IPS-15b (cell line): Measurements from ENCODE around the gene ATP9A.
"Not testable (repeated sequence)": the region's sequence is repeated elsewhere in the genome, so short reads cannot be mapped to it uniquely, and the experiment has no call there.

ENCODE experiments used
- H3K27me3 ChIP-seq: one replicate; pipeline ENCODE4 v1.6.1; 2013; ENCODE audit warnings: low read length; ENCODE audit not compliant: control insufficient read depth, insufficient read depth
- H3K36me3 ChIP-seq: one replicate; pipeline ENCODE4 v1.6.1; 2013; ENCODE audit warnings: low read length; ENCODE audit not compliant: control insufficient read depth, insufficient read depth
- H3K4me1 ChIP-seq: one replicate; pipeline ENCODE4 v1.6.1; 2013; ENCODE audit warnings: mild to moderate bottlenecking, low read length; ENCODE audit not compliant: control insufficient read depth, insufficient read depth
- H3K4me3 ChIP-seq: one replicate; pipeline ENCODE4 v1.5.1; 2013; ENCODE audit warnings: low read depth, low read length
- H3K9ac ChIP-seq: one replicate; pipeline ENCODE4 v1.6.1; 2013; ENCODE audit warnings: low read depth, mild to moderate bottlenecking, low read length
- H3K9me3 ChIP-seq: one replicate; pipeline ENCODE4 v1.6.1; 2013; ENCODE audit warnings: mild to moderate bottlenecking, low read length; ENCODE audit not compliant: control insufficient read depth, insufficient read depth

The ATP9A gene

GRCh38 chr20:51654060-51654459 lies 114.1 kb downstream of the ATP9A start:
- H3K9me3 ChIP-seq = no peaks in the 10 kb centered on the region
- H3K4me3 ChIP-seq = no peak overlapping the region
- H3K27me3 ChIP-seq = no peaks in the 10 kb centered on the region
- no peak overlapping the region for H3K9ac ChIP-seq
- no peaks in the 10 kb centered on the region for H3K36me3 ChIP-seq
- no peaks in the 10 kb centered on the region for H3K4me1 ChIP-seq

- no peaks in the 10 kb centered on the region for H3K27me3 ChIP-seq
These were observed 115.0 kb downstream of the ATP9A start for GRCh38 chr20:51653226-51653625.

GRCh38 chr20:51651921-51652549 lies 116.2 kb downstream of the ATP9A start:
- Histone ChIP-seq H3K27me3 (no peaks in the 10 kb centered on the region), H3K4me3 (no peak overlapping the region), H3K36me3 (no peaks in the 10 kb centered on the region), H3K4me1 (no peaks in the 10 kb centered on the region), H3K9me3 (no peaks in the 10 kb centered on the region), H3K9ac (no peak overlapping the region)

More at GRCh38 chr20:51653226-51653625, 115.0 kb downstream of the ATP9A start:
- H3K9ac ChIP-seq = no peak overlapping the region
- no peaks in the 10 kb centered on the region for H3K9me3 ChIP-seq
- H3K4me3 ChIP-seq = no peak overlapping the region
- no peaks in the 10 kb centered on the region for H3K4me1 ChIP-seq
- no peaks in the 10 kb centered on the region for H3K36me3 ChIP-seq

- Histone ChIP-seq H3K36me3 (no peaks in the 10 kb centered on the region), H3K4me3 (no peak overlapping the region), H3K9ac (no peak overlapping the region), H3K27me3 (no peaks in the 10 kb centered on the region), H3K4me1 (no peaks in the 10 kb centered on the region), H3K9me3 (no peaks in the 10 kb centered on the region)
These were observed 117.5 kb downstream of the ATP9A start for GRCh38 chr20:51650685-51651134.

GRCh38 chr20:51648571-51648947 lies 119.6 kb downstream of the ATP9A start:
- Histone ChIP-seq H3K9ac (no peak overlapping the region), H3K4me3 (no peak overlapping the region), H3K9me3 (no peaks in the 10 kb centered on the region), H3K36me3 (no peaks in the 10 kb centered on the region), H3K27me3 (no peaks in the 10 kb centered on the region), H3K4me1 (no peaks in the 10 kb centered on the region)

- no peaks in the 10 kb centered on the region for H3K9me3 ChIP-seq
- H3K27me3 ChIP-seq = no peaks in the 10 kb centered on the region
- H3K4me1 ChIP-seq = no peaks in the 10 kb centered on the region
- H3K36me3 ChIP-seq = no peaks in the 10 kb centered on the region
- no peak overlapping the region for H3K9ac ChIP-seq
- no peak overlapping the region for H3K4me3 ChIP-seq
These were observed 120.3 kb downstream of the ATP9A start for GRCh38 chr20:51647674-51648570.

GRCh38 chr20:51643810-51644209 lies 124.4 kb downstream of the ATP9A start:
- H3K36me3 ChIP-seq, H3K9me3 ChIP-seq, H3K27me3 ChIP-seq, H3K4me3 ChIP-seq, H3K4me1 ChIP-seq, H3K9ac ChIP-seq: not testable (repeated sequence)

- Histone ChIP-seq H3K4me1 (no peaks in the 10 kb centered on the region), H3K9me3 (no peaks in the 10 kb centered on the region), H3K27me3 (no peaks in the 10 kb centered on the region), H3K9ac (no peak overlapping the region), H3K4me3 (no peak overlapping the region), H3K36me3 (no peaks in the 10 kb centered on the region)
These were observed 124.8 kb downstream of the ATP9A start for GRCh38 chr20:51643390-51643789.

GRCh38 chr20:51641866-51642265 lies 126.3 kb downstream of the ATP9A start:
- no peaks in the 10 kb centered on the region for H3K4me1 ChIP-seq
- H3K4me3 ChIP-seq = no peak overlapping the region
- no peak overlapping the region for H3K9ac ChIP-seq
- H3K9me3 ChIP-seq = no peaks in the 10 kb centered on the region
- no peaks in the 10 kb centered on the region for H3K27me3 ChIP-seq
- peaks cover 2% of the 10 kb centered on the region for H3K36me3 ChIP-seq

- no peaks in the 10 kb centered on the region for H3K9me3 ChIP-seq
- no peak overlapping the region for H3K9ac ChIP-seq
- no peaks in the 10 kb centered on the region for H3K27me3 ChIP-seq
- H3K4me3 ChIP-seq = no peak overlapping the region
- H3K4me1 ChIP-seq = no peaks in the 10 kb centered on the region
- peaks cover 2% of the 10 kb centered on the region for H3K36me3 ChIP-seq
These were observed 127.4 kb downstream of the ATP9A start for GRCh38 chr20:51640743-51641142.

- H3K4me1 ChIP-seq = no peaks in the 10 kb centered on the region
- no peak overlapping the region for H3K9ac ChIP-seq
- no peak overlapping the region for H3K4me3 ChIP-seq
- no peaks in the 10 kb centered on the region for H3K9me3 ChIP-seq
- no peaks in the 10 kb centered on the region for H3K27me3 ChIP-seq
- peaks cover 2% of the 10 kb centered on the region for H3K36me3 ChIP-seq
These were observed 128.9 kb downstream of the ATP9A start for GRCh38 chr20:51639206-51639832.
